ENCODE results near the gene RABL2A.
"Not testable (repeated sequence)": the region's sequence is repeated elsewhere in the genome, so short reads cannot be mapped to it uniquely, and the experiment has no call there.

Gene RABL2A

DNA sequence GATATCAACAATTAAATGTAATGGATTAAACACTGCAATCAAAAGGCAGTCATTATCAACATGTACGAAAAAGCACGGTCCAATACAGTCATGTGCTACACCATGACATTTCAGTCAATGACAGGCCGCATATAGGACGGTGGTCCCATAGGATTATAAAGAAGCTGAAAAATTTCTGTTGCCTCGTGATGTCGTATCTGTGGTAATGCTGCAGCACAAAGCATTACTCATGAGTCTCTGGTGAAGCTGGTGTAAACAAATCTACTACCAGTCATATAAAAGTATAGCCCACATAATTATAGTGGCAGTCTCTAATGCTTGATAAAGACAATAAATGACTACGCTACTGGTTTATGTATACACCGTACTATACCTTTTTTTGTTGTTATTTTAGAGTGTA is 58.4 kb downstream of the RABL2A start:
- DNase-seq (ENCODE audit: low read depth in 2 of 2) = no peak

DNA sequence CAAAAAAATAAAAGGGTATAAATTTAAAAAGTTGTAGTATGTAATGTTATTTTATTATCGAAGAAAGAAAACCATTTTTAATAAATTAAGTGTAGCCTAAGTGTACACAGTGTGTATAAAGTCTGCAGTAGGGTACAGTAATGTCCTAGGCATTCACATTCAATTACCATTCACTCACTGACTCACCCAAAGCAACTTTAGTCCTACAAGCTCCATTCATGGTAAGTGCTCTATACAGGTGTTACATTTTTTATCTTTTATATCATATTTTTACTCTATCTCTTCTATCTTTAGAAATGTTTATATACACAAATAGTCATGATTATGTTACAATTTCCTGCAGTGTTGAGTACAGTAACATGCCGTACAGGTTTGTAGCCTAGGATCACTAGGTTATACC is 59.5 kb downstream of the RABL2A start:
- no peak for DNase-seq (ENCODE audit: low read depth in 2 of 2)

DNA sequence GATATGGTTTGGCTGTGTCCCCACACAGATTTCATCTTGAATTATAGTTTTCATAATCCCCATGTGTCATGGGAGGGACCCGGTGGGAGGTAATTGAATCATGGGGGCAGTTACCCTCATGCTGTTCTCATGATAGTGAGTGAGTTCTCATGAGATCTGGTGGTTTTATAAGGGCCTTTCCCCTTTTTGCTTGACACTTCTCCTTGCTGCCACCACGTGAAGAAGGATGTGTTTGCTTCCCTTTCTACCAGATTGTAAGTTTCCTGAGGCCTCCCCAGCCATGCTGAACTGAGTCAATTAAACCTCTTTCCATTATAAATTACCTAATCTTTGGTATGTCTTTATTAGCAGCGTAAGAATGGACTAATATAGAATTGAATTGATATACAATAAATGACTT is 63.8 kb downstream of the RABL2A start:
- not testable (repeated sequence) for DNase-seq (ENCODE audit: low read depth in 2 of 2)
